HepG2 (cell line): Measurements from ENCODE around the gene OSBPL1A. TPM values are rescaled to one million over a fixed set of nuclear protein-coding genes. Genes with fewer than 3 reads are reported as not detected.

Experiments used
- ATAC-seq: fragments of 200-7000 bp; cut with Tn5 transposase; 3 replicates; pipeline ENCODE4 v1.9.1; 2020; ENCODE audit warnings: mild to moderate bottlenecking, moderate library complexity
- BruUV-seq: library from RNA; stranded (reverse); fragments of 400-500 nt; replicated peaks from 2 replicates; lab custom pipeline; 2021; lab: Mats Ljungman, UMichigan
- CTCF ChIA-PET: fragments of 300-600 bp; formaldehyde crosslinking; extraction: SDS; loops from one replicate; lab custom pipeline; 2021; ENCODE audit warnings: low total read pairs, inconsistent platforms, low intra/inter-chr PET ratio; lab: Yijun Ruan, JAX
- POLR2A ChIA-PET: fragments of 350-600 bp; sonication (Branson Sonifier 250); formaldehyde crosslinking; loops from one replicate; lab custom pipeline; 2020; ENCODE audit warnings: antibody characterized with exemption, inconsistent platforms; lab: Yijun Ruan, JAX
- DNase-seq: peaks from one replicate; pipeline ENCODE4 v3.0.0-alpha.2; 2015; ENCODE audit warnings: low spot score
- FAIRE-seq: peaks from 3 replicates; lab custom pipeline; 2011; peaks lifted over from hg19 to GRCh38; lab: Jason Lieb, UNC
- H2AFZ ChIP-seq: one replicate; pipeline ENCODE4 v1.6.1; 2011; ENCODE audit warnings: low read length, inconsistent platforms
- H3K27ac ChIP-seq: fragments of 300-600 bp; 3 replicates; pipeline ENCODE4 v1.8.0; 2011; ENCODE audit warnings: mixed run types, mild to moderate bottlenecking, mixed read lengths, low read length, inconsistent platforms; ENCODE audit not compliant: insufficient read depth; ENCODE audit errors: extremely low read length
- H3K27me3 ChIP-seq, 2 experiments: fragments of 200-600 bp in 1 of 2; 2 replicates in 1 of 2; 3 replicates in 1 of 2; pipeline versions ENCODE4 v1.6.0 to v1.8.0; 2011; ENCODE audit warnings: low read length in 2 of 2, mild to moderate bottlenecking in 2 of 2, moderate library complexity in 2 of 2, inconsistent platforms in 1 of 2; ENCODE audit not compliant: insufficient read depth in 2 of 2, control insufficient read depth in 1 of 2
- H3K36me3 ChIP-seq, 2 experiments: fragments of 200-600 bp in 1 of 2; replicated peaks in 1 of 2; 2 replicates in 1 of 2; 3 replicates in 1 of 2; pipeline versions ENCODE4 v1.5.1 to v1.8.0; 2011; ENCODE audit warnings: low read length in 2 of 2, inconsistent platforms in 1 of 2; ENCODE audit not compliant: insufficient read depth in 2 of 2, control insufficient read depth in 1 of 2
- H3K4me1 ChIP-seq: 2 replicates; pipeline ENCODE4 v1.5.1; 2012; ENCODE audit warnings: low read length, inconsistent platforms; ENCODE audit not compliant: insufficient read depth
- H3K4me2 ChIP-seq: 2 replicates; pipeline ENCODE4 v1.6.0; 2011; ENCODE audit warnings: low read depth, low read length, inconsistent platforms
- H3K4me3 ChIP-seq, 3 experiments: fragments of 200-600 bp in 1 of 3; sonication (generic), shearing (Covaris generic) in 1 of 3; replicated peaks in 1 of 3; 2 replicates each; pipeline ENCODE4 v1.5.1; 2011 to 2016; ENCODE audit warnings: low read length in 3 of 3, inconsistent platforms in 2 of 3, low read depth in 2 of 3, mild to moderate bottlenecking in 2 of 3, control low read depth in 1 of 3, mixed read lengths in 1 of 3; ENCODE audit not compliant: insufficient read depth in 1 of 3
- H3K79me2 ChIP-seq: one replicate; pipeline ENCODE4 v1.6.1; 2011; ENCODE audit warnings: low read length, inconsistent platforms; ENCODE audit not compliant: insufficient read depth
- H3K9ac ChIP-seq: 2 replicates; pipeline ENCODE4 v1.6.0; 2011; ENCODE audit warnings: mild to moderate bottlenecking, low read depth, low read length, inconsistent platforms; ENCODE audit not compliant: insufficient read depth
- H3K9me3 ChIP-seq: 2 replicates; pipeline ENCODE4 v1.5.1; 2012; ENCODE audit warnings: mild to moderate bottlenecking, low read length
- H4K20me1 ChIP-seq: 2 replicates; pipeline ENCODE4 v1.6.0; 2011; ENCODE audit warnings: inconsistent platforms, mild to moderate bottlenecking, low read length, moderate library complexity; ENCODE audit not compliant: insufficient read depth
- AGO1 ChIP-seq: fragments of 200-400 bp; formaldehyde crosslinking; IDR thresholded peaks from 2 replicates; pipeline ENCODE4 v1.6.1; 2017; ENCODE audit warnings: mild to moderate bottlenecking, low read depth, low read length, moderate library complexity; ENCODE audit not compliant: poor library complexity, severe bottlenecking
- ELF3 ChIP-seq: IDR thresholded peaks from 2 replicates; pipeline ENCODE4 v1.6.1; 2016; ENCODE audit warnings: missing genetic modification reagents, missing compliant biosample characterization
- ESRRA ChIP-seq: sonication (generic); formaldehyde crosslinking; IDR thresholded peaks from 2 replicates; pipeline ENCODE4 v1.5.1; 2020; ENCODE audit warnings: mild to moderate bottlenecking, low read depth, missing genetic modification reagents
- FOXC1 ChIP-seq: sonication (generic); formaldehyde crosslinking; IDR thresholded peaks from 2 replicates; pipeline ENCODE4 v1.8.0; 2022; ENCODE audit warnings: mild to moderate bottlenecking, missing genetic modification reagents, borderline replicate concordance
- HIVEP1 ChIP-seq: sonication (generic); formaldehyde crosslinking; IDR thresholded peaks from 2 replicates; pipeline ENCODE4 v1.4.0; 2020; ENCODE audit warnings: mild to moderate bottlenecking, missing genetic modification reagents
- LRRFIP1 ChIP-seq: sonication (generic); formaldehyde crosslinking; conservative IDR thresholded peaks from 2 replicates; pipeline ENCODE4 v1.4.0; 2020; ENCODE audit warnings: missing genetic modification reagents
- PREB ChIP-seq: sonication (generic); formaldehyde crosslinking; IDR thresholded peaks from 2 replicates; pipeline ENCODE4 v1.4.0; 2020; ENCODE audit warnings: missing genetic modification reagents
- RXRB ChIP-seq: IDR thresholded peaks from 2 replicates; pipeline ENCODE4 v1.6.1; 2016; ENCODE audit warnings: borderline replicate concordance, missing genetic modification reagents, missing compliant biosample characterization
- SNAPC2 ChIP-seq: sonication (generic); formaldehyde crosslinking; IDR thresholded peaks from 2 replicates; pipeline ENCODE4 v1.8.1; 2022; ENCODE audit warnings: mild to moderate bottlenecking, missing genetic modification reagents
- TSC22D2 ChIP-seq: sonication (generic); formaldehyde crosslinking; IDR thresholded peaks from 2 replicates; pipeline ENCODE4 v1.5.1; 2020; ENCODE audit warnings: missing genetic modification reagents, mild to moderate bottlenecking, borderline replicate concordance
- ZBTB10 ChIP-seq: sonication (generic); formaldehyde crosslinking; IDR thresholded peaks from 2 replicates; pipeline ENCODE4 v1.4.0; 2020; ENCODE audit warnings: missing genetic modification reagents, borderline replicate concordance
- ZIK1 ChIP-seq: sonication (generic); formaldehyde crosslinking; IDR thresholded peaks from 2 replicates; pipeline ENCODE4 v1.5.0; 2020; ENCODE audit warnings: mild to moderate bottlenecking, low read depth, missing genetic modification reagents, borderline replicate concordance
- ZKSCAN8 ChIP-seq: IDR thresholded peaks from 2 replicates; pipeline ENCODE4 v1.6.1; 2016; ENCODE audit warnings: borderline replicate concordance, missing genetic modification reagents, missing compliant biosample characterization
- ZNF12 ChIP-seq: sonication (generic); formaldehyde crosslinking; IDR thresholded peaks from 2 replicates; pipeline ENCODE4 v1.5.0; 2020; ENCODE audit warnings: missing genetic modification reagents
- ZNF737 ChIP-seq: sonication (generic); formaldehyde crosslinking; IDR thresholded peaks from 2 replicates; pipeline ENCODE4 v1.5.0; 2020; ENCODE audit warnings: missing genetic modification reagents, mild to moderate bottlenecking, borderline replicate concordance
- ZSCAN30 ChIP-seq: sonication (generic); formaldehyde crosslinking; IDR thresholded peaks from 2 replicates; pipeline ENCODE4 v1.5.0; 2020; ENCODE audit warnings: mild to moderate bottlenecking, missing genetic modification reagents
- WGBS: methylation state at CpG from one replicate; pipeline ENCODE4 v1.1.6; 2017; ENCODE audit warnings: low lambda C conversion rate; 5-methylcytosine and 5-hydroxymethylcytosine counted together
- in situ Hi-C: cut with HindIII; loops from 2 replicates; pipeline ENCODE4 v1.10.0; 2017; ENCODE audit warnings: low pct_unique_long_range_greater_than_20kb; ENCODE audit not compliant: extremely low pct_ligation_motif_present
- intact Hi-C: fragments of 100-400 bp; cut with micrococcal nuclease; formaldehyde crosslinking; loops from one replicate; pipeline ENCODE4 v1.10.0; 2022; ENCODE audit not compliant: unreplicated experiment
- polyA plus RNA-seq, 8 experiments: library from polyadenylated mRNA; depleted of rRNA in 3 of 8; stranded (reverse) in 7 of 8; unstranded in 1 of 8; fragments of >200 nt; fragmentation: Illumina TruSeq in 4 of 8; extraction: Trizol in 4 of 8; gene quantifications; 2 replicates each; pipeline versions ENCODE4 v1.2.1 to v1.2.3, GENCODE V29; 2011 to 2016; ENCODE audit warnings: low read depth in 4 of 8, missing spikeins in 1 of 8, mixed read lengths in 1 of 8; ENCODE audit not compliant: insufficient read depth in 1 of 8
- total RNA-seq, 5 experiments: library from RNA; depleted of rRNA; stranded (reverse); fragments of >200 nt; fragmentation: Illumina TruSeq; extraction: Trizol; gene quantifications; 2 replicates each; pipeline ENCODE4 v1.2.3, GENCODE V29; 2016; ENCODE audit warnings: low read depth in 1 of 5

OSBPL1A gene
- total and polyA plus RNA-seq, 2 of the 13 experiments (the other 11 are each of a cell fraction or from before 2014, with no cell fraction given), result 0.02 TPM; not detected in 1

- TF ChIP-seq ZNF12 (CRISPR knock-in tag) (no peak), ESRRA (no peak), ELF3 (CRISPR knock-in tag) (no peak), LRRFIP1 (CRISPR knock-in tag) (no peak), HIVEP1 (CRISPR knock-in tag) (no peak), FOXC1 (no peak), TSC22D2 (CRISPR knock-in tag) (no peak), ZKSCAN8 (no peak), ZBTB10 (CRISPR knock-in tag) (no peak), AGO1 (no peak), ZNF737 (CRISPR knock-in tag) (no peak), ZSCAN30 (no peak), RXRB (no peak), PREB (no peak), ZIK1 (CRISPR knock-in tag) (no peak), SNAPC2 (no peak)
- ChIA-PET POLR2A (no interaction called here), CTCF (no interaction called here)
- Histone ChIP-seq H3K4me1 (no peaks in the 10 kb centered on the region), H3K9me3 (no peaks in the 10 kb centered on the region), H3K27me3 (no peaks in the 10 kb centered on the region; a peak in 1 of 5 replicates), H3K36me3 (no peaks in the 10 kb centered on the region), H2AFZ (no peak overlapping the region), H3K27ac (no peak overlapping the region), H4K20me1 (no peaks in the 10 kb centered on the region), H3K4me2 (no peak overlapping the region), H3K9ac (no peak overlapping the region), H3K79me2 (no peaks in the 10 kb centered on the region), H3K4me3 (no peak overlapping the region)
- intact Hi-C loops, result no loop called here
- no peak for FAIRE-seq
- whole genome bisulfite sequencing, result 45% methylated on average over 7 of the region's 7 CpGs
- ATAC-seq, result no peak
- in situ Hi-C loops, result no loop called here
- no peak for DNase-seq
- BruUV-seq, result no TSS peak
Measured at GRCh38 chr18:24234850-24235418, 162.7 kb downstream of the OSBPL1A start.
